Stimulated activated CD4-positive, alpha-beta T cell treated with anti-CD3 and anti-CD28 coated beads, Interleukin-2, amount 100 ng/mL, for 48 hours (primary cell): Measurements from ENCODE around the gene SLPI.
A peak's percentile ranks its signal among the peaks of the same experiment; 100 is the strongest.

Source experiments
- DNase-seq, 2 donors: peaks; one replicate each; pipeline ENCODE4 v3.0.0-alpha.2; 2020

SLPI gene

DNA sequence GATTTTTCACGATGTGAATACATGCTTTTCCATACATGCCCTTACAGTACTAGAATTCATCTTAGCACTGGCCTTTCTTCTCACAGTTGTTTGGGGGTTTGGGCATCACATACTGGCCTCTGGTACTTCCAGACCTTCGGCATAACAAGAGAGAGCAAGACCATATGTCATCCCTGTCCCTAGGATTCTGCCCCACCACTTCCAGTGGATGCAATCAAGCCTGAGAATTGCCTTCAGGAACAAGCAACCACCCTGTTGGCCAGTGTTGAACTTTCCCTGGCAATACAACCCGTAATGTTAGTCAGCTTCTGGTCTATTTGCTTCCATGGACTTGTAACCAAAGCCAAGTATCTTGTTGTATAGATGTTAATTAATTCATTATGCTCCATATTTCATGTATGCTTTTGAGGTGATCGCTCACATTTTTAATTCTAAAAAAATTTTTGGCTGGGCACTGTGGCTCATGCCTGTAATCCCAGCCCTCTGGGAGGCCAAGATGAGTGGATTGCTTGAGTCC lies 15.4 kb upstream of the SLPI start:
- no peak for DNase-seq

DNA sequence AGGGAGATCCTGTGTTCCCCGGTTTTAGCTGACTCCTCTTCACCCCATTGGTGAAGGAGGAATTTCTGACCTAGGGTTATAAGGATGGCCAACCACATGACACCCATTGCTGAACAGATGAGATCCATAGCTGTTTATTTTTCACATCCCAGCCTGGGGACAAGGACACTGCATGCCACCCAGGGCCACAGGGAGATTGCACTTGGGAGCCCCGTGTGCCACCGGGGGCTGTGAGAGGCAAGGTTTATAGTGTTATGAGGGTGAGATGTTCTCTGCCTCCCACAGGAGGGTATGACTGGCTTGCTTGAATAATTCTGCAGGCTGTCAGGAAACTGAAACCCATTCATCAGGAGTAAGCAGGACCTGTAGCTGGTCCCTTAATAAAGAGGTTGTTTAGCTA lies 14.7 kb upstream of the SLPI start:
- no peak for DNase-seq

DNA sequence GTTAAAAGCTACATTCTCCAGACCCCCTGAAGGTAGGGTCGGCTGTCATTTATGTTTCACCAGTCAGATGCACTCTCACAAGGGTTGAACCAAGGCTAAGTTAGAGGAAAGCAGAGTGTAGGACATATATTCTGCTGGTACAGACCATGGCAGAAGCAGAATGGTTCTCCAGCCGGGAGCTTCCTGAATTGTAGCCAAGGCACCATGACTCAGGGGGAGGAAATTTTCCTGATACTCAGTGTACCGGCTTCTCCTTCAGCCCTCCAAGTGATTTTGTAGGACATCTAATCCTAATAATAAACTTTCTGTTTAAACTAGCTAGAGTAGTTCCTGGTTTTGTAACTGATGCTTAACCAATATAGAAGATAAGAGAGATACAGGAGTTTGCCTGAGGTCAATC lies 14.2 kb upstream of the SLPI start:
- DNase-seq: no peak

DNA sequence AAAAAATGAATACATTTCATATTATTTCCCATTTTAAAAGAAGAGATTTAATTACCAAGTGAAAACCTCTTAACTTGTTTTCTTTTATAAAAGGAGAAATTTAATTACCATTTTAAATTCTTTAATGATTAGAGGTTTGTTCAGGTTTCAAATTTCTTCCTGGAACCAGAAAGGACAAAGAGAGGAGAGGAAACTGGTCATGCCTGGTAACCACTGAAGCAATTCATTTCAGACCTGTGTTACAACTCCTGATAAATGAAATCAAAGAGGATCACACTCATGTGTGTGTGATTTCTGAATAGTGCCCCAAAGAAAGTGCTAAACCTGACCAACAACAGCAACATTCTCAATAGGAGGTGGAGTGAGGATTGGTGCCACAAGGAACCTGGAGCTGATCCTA lies 12.6 kb upstream of the SLPI start:
- DNase-seq: no peak

DNA sequence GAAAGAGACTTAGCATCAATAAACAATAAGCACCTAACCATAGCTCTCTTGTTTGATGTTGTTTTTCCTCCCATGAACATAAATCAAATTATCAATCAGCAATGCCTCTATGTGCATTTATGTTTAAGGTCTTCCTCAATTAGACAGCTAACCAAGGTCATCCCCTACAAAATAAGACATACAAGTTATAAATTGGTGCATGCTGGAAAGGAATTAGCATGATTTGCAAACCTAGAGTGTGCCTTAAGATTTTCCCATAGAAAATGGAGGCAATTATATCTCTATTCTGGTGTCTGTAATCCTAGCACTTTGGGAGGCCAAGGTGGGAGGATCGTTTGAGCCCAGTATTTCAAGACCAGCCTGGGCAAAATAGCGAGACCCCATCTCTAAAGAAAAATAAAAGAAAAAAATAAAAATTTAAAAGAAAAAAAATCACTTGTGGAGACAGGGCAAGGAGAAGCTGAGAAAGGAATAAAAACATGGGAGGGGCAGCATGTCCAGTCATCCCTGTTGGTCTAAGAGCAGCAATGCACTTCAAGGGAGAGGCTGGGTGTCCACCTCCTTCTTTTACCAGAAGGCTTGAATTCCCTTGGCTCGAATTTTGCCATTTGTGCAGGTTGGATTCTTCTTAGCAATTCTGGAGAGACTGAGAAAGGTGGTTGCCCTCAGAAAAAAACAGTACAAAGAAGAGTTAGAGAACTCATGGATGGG lies 9.3 kb upstream of the SLPI start:
- no peak for DNase-seq

DNA sequence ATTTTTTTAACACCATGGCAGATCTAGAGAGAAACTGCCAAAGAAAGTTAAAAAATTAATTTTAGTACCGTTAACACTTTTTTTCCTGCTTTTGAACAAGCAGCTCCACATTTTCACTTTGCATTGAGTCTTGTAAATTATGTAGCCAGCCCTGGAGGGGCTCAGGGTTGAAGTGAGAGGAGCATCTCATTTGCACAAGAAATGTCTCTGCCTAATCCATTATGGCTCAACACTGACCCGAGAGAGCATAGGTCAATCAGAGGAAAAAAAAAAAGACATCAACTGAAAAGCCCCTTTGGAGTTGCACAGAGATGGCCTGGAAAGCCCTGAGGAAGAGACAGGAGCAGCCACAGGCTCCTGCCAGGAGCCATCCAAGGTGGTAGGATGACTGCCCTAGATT lies 4.3 kb upstream of the SLPI start:
- DNase-seq: no peak

DNA sequence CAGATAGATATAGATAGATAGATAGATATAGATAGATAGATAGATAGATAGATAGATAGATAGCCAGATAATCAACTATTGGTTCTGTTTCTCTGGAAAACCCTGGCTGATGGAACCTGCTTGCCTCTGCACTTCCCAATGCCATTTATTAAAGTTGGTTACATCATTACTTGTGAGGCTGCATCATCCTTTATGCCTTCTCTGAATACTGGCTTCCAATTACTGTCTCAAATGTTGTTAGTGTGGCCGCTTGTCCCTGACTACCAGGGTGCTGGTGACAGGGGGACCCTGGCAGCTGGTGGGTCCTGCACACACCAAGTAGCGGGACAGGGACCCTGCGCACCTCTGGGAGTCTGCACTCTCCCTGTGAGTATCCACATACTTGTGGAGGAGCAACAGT lies 3.9 kb upstream of the SLPI start:
- DNase-seq: no peak

DNA sequence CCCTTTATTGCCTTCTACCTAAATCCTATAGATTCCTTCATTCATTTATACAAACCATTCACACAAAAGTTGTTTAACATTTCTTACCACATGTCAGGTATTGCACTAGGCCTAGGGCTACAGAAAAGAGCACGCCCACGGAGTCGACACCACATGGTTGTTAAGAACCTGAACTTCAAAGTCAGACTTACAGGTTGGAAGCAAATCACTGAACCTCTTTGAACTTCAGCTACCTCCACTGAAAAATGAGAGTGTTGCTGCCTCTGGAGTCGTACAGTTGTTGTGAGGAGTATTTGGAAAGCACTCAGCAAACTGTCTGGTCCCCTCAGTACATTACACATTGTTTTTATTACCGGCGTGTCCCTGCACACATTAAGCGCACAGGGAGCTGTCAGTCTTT lies 3.3 kb upstream of the SLPI start:
- DNase-seq: no peak

DNA sequence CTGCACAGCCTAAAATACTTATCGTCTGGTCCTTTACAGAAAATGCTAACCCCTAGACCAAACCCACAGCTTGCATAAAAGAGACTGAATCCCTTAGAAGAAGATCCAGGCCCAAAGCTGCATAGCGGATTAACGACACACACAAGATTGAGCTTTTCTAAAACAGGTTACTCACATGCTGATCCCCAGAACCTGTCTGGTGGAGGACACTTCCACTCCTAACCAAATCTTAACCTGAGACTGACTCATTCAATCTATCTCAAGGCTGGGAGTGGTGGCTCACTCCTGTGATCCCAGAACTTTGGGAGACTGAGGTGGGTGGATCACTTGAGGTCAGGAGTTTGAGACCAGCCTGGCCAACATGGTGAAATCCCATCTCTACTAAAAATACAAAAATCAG lies 2.8 kb upstream of the SLPI start:
- no peak for DNase-seq

DNA sequence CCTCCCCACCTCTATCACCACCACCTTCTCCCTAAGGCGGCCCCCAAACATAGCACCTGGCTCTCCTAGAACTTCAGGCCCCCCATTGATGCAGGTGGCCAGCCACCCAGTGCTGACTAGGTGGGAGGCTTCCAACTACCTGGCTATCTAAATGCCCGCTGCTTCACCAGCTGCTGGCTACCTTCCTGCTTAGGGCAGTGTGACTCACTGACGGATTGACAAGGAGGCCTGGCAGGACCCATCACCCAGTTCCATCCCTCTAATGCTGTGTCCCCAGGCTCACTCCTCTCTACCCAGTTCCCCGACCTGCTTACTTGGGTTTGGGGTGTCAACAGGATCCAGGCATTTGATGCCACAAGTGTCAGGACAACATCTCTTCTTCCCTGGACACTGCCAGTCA lies 1.1 kb downstream of the SLPI start:
- no peak for DNase-seq

DNA sequence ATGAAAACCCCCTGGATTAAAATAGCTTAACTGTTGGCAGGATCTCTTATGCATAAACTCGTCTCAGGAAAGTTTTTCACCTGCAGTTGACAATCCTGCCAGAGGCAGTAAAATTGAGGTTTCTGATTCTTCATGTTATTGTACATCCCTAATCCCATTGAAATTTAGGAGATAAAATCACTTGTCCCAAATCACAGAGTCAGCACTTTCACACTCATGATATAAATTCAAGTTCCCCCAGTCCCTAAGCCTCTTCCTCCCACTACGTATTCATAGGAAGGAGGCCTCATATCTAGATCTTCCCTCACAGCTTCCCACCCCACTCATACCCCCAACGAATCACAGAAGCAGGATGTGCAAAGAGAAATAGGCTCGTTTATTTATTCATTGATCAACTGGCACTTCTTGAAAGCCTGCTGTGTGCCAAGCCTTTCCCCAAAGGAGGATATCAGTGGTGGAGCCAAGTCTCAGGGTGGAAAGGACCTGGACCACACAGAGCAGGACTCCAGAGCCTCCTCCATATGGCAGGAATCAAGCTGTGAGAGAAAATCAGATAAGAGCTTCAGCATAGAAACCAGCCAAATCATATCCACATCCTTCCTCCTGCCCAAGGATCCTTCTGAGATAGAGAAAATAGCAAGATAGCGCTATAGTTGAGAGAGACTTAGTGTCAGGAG lies 2.3 kb downstream of the SLPI start:
- DNase-seq: no peak

DNA sequence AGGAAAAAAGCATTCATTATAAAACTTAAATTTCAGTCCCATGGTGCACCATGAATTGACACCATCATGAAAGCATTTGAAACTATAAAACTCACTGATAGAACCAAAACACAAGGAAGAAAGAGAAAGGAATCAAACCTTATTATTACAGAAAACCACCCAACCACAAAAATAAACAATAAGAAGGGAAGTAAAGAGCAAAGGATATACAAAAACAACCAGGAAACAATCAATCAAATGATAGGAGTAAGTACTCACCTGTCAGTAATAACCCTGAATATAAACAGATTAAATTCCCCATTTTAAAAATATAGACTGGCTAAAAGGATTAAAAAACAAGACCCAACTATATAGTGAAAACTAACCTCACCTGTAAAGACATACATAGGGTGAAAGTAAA lies 5.8 kb downstream of the SLPI start:
- no peak for DNase-seq

DNA sequence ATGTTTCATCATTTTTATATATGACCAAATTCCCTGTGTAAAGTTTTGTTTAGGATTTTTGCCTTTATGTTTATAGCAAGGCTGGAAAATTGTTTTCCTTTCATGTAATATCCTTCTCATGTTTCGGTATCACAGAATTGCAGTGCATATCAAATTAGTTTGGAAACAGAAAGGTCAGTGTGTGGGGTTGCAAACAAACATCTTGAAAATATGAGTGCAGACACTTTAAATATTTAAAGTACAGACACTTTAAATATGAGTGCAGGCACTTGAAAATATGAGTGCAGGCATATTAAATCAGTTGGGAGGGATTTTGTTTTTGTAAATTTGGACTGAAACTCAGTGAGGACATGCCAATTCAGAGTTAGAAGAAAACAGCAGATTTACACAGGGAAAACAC lies 6.5 kb downstream of the SLPI start:
- no peak for DNase-seq

DNA sequence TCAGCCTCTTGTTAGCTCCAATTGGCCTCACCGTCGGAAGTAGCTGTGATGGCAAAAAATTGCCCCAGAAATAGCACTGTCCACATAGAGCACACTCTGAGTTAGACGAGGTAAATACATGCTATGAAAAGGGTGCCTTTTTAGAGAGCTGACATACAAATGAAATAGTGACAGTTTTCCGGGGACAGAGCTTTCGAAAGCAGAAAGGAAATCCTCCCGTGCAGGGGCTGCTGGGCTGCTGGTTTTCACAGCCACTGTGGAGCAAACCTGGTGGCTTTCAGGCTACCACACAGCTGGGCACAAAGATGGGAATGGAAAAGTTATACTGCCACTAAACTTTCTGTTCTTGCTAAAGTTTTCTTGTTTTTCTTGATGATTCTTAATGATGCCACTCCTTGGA lies 8.3 kb downstream of the SLPI start:
- no peak for DNase-seq

DNA sequence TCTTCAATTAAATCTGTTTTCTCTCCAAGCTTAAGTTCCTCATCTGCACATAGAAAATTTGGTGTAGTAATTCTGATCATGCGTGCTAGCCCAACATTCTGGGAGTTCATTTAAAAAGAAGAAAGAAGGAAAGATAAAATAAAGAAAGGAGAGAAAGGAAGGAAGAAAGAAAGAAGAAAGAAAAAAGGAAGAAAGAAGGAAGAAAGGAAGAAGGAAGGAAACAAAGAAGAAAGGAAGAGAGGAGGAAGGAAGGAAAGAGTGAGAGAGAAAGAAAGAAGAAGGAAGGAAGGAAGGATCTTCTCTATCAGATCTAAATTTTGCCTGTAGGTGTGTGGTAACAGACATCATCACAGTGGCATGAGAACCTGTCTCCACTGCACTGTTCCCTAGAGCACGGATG lies 16.2 kb downstream of the SLPI start:
- DNase-seq: no peak

DNA sequence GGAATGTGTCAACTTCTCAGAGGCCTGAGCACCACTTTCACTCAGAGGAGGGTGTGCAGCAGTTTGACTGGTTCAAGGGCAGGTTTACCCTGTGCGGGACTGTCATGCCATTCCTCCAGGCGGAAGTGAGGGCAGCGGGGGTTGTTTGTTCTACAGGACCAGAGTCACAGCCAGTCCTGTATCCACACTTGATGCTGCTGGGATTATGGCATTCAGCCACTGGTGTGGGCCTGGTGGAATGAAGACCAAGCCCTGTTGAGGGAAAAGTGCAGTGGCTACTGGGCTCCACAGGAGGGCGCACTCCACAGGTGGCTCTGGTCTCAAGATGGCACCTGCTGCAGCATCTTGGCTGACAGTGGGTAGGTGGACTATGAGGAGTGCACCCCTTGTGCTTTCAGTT lies 18.4 kb downstream of the SLPI start:
- no peak for DNase-seq

DNA sequence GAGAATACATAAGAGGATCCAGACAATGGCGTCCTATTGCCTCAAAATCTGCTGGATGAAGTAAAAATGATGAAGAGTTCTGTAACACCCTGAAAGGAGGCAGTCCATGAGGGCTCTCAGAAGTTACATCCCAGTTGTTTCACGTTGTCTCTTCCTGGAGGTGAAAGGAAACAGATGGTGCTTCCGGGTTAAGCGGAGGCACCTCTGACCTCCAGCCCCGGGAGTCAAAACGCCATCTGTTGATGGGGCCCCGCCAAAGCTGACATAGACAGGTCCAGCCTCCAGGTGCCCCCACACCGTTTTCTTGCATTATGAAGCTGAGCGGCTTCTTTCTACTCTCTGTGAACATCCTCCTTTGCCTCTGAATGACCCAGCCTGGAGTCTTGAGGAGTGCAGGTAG lies 23.7 kb downstream of the SLPI start:
- no peak for DNase-seq

DNA sequence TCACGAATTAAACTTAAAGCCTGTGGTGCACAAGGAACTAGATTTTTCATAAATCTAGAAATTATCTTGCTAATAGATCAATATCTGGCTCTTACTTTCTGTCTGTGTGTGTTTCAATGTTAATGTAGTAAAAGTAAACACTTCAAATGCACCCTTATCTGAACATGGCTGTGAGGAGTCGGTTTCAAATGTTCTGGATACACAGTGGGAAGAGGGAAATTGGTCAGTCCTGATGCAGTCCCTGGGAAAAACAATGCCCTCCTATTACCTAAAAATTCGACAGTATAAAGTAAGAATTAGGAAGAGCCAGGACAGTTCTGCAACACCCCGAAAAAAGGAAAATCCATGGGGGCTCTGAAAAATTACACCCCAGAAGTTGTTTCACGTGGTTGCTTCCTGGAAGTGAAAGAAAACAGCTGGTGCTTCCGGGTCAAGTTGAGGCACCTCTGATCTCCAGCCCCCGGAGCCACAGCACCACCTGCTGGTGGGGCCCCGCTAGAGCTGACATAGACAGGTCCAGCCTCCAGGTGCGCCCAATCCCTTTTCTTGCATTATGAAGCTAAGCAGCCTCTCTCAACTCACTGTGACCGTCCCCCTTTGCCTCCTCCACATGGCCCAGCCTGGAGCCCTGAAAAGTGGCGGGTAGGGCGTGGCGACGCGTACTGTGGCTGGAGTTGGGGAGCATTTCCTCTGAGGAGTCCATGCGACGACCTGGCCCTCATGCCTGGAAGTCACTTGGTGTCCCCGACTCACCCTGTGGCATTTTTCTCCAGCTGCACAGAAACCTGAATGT lies 24.9 kb downstream of the SLPI start:
- DNase-seq: peak; percentile 62 to 70

DNA sequence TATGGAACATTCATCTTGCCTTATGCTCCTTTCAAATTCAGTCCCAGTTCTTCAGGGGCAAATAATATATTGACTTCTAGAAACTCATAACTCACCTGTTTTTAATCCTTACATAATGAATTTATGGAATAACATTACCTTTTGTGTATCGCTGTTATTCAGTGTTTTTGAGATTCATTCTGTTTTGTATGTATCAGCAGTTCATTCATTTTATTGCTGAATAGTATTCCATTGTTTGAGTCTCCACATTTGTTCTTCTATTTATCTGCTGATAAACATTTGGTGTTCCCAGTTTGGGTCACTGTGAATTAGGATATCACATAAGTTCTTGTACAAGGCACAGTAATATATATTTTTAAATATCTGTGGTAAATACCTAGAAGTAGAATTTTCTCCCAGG lies 28.1 kb downstream of the SLPI start:
- DNase-seq: no peak

DNA sequence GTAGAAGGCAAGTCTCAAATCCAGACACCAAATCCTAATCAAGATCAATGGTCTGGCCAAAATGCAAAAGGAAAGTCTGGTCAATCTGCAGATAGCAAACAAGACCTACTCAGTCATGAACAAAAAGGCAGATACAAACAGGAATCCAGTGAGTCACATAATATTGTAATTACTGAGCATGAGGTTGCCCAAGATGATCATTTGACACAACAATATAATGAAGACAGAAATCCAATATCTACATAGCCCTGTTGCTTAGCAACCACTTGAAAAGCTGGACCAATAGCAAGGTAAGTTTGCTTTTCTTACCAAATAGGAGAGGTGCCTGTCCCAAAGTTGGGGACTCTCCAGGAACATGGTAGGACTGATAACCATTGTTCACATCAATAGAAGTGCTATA lies 31.2 kb downstream of the SLPI start:
- no peak for DNase-seq

DNA sequence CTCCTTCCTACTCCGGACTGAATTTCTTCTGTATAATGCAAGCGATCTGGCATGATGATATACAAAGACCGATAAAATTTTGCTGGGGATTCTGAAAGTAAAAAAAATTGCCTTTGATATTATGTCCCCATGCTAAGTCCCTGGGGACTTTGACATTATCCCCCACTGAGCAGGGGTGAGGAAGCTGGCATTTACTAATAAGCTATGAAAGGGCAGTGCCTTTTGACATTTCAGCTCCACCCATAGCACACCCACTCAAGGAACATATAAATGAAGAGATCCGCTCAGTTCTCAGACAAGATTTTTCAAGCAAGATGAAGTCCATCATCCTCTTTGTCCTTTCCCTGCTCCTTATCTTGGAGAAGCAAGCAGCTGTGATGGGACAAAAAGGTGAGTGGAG lies 33.3 kb downstream of the SLPI start, which contains the start of gene SEMG2:
SEMG2 (plus strand) TSS at position 298 of the 400 bp plus-strand sequence; CDS start at position 315, 17 bp downstream.
- no peak for DNase-seq

DNA sequence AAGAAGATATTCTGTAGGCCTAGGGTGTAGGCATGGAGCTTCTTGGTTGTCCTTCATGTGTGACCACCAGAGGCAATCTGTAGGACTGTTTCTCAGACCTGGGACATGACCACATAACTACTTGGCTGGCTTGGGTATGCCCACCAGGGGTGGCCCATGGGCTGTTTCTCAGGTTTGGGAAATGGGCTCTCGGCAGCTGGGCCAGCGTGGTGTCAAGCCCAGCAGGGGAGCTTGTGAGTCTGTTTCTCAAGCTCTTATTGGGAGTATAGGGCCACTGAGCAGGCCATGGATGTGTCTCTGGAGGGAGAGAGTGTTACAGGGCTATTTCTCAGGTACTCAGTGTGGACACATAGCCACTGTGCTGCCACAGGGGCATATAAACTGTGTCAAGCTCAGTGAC lies 35.7 kb downstream of the SLPI start:
- DNase-seq: no peak

DNA sequence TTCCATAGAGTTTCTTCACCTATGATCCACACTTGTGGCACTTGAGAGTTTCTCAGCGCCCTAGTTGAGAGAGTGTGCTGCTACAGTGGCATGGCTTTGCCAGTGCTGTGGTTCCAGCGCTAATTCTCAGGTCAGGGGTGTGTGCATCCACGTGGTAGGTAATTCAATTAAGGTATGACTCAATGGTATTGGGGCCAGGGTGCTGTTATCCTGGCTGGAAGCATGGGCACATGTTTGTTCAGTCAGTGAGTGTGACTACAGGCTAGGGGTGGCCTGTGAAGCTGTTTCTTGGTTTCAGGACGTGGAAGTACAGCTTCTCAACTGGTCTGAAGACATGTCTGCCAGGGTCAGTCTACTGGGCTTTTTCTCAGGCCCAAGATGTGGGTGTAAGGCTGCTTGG lies 36.2 kb downstream of the SLPI start:
- DNase-seq: no peak

DNA sequence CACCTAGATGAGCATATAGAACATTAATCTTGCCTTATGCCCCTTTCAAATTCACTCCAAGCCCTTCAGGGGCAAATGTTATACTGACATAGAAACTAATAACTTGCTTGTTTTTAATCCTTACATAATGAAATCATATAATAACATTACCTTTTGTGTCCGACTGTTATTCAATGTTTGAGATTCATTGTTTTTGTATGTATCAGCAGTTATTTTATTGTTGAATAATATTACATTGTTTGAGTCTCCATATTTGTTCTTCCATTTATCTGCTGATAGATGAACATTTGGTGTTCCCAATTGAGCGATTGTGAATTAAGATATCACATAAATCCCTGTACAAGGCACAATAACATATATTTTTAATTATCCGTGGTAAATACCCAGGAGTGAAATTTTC lies 41.5 kb downstream of the SLPI start:
- no peak for DNase-seq
